Activated CD8-positive, alpha-beta T cell treated with anti-CD3 and anti-CD28 coated beads, Interleukin-2, amount 10 ng/mL, durations not matched to agents 7 days and 5 days (primary cell): ENCODE measurements around the gene PCDHGB3. TPM values are rescaled to one million over a fixed set of nuclear protein-coding genes. Genes with fewer than 3 reads are reported as not detected.
A peak's percentile ranks its signal among the peaks of the same experiment; 100 is the strongest.
"Not testable (repeated sequence)": the region's sequence is repeated elsewhere in the genome, so short reads cannot be mapped to it uniquely, and the experiment has no call there.

Source experiments
- ATAC-seq: fragments of 150-1000 bp; cut with Tn5 transposase; one replicate; pipeline ENCODE4 v1.10.0; 2021; ENCODE audit warnings: moderate library complexity
- CTCF ChIA-PET: fragments of 350-600 bp; sonication (Branson Sonifier 250); formaldehyde crosslinking; loops from one replicate; lab custom pipeline; 2021; ENCODE audit warnings: antibody characterized with exemption; lab: Charles Lee
- POLR2A ChIA-PET: fragments of 350-600 bp; sonication (Branson Sonifier 250); formaldehyde crosslinking; loops from one replicate; lab custom pipeline; 2021; ENCODE audit warnings: antibody characterized with exemption; lab: Charles Lee
- DNase-seq: peaks from one replicate; pipeline ENCODE4 v3.0.0-alpha.2; 2020
- H3K27ac Mint-ChIP-seq: one replicate; pipeline ENCODE4 v1.8.0; 2021; ENCODE audit warnings: mild to moderate bottlenecking, mixed read lengths
- H3K27me3 Mint-ChIP-seq: one replicate; pipeline ENCODE4 v1.8.0; 2021; ENCODE audit warnings: low read depth, mixed read lengths
- H3K36me3 Mint-ChIP-seq: one replicate; pipeline ENCODE4 v1.8.0; 2021; ENCODE audit warnings: low read depth, mixed read lengths
- H3K4me1 Mint-ChIP-seq: one replicate; pipeline ENCODE4 v1.8.0; 2021; ENCODE audit warnings: low read depth, mixed read lengths
- H3K4me3 Mint-ChIP-seq: one replicate; pipeline ENCODE4 v1.8.0; 2021; ENCODE audit warnings: mild to moderate bottlenecking, mixed read lengths
- H3K9me3 Mint-ChIP-seq: one replicate; pipeline ENCODE4 v1.8.0; 2022; ENCODE audit warnings: mixed read lengths; ENCODE audit not compliant: insufficient read depth
- total RNA-seq, 2 experiments: library from RNA; stranded (reverse); gene quantifications; one replicate each; pipeline ENCODE4 v1.2.3, GENCODE V29; 2021

The PCDHGB3 gene
- total RNA-seq, 2 experiments from 2014 or later = 0.16 to 0.26 TPM

GRCh38 chr5:141343242-141343952 lies 26.6 kb upstream of the PCDHGB3 start, which contains the start of gene PCDHGA3:
TSS of gene PCDHGA3 (plus strand) at chr5:141343829. CDS start at chr5:141344034, 205 bp downstream.
- ATAC-seq (no peak), DNase-seq (peak; percentile 47)
- Mint-ChIP-seq H3K4me1 (no peaks in the 10 kb centered on the region), H3K9me3 (peaks cover 11% of the 10 kb centered on the region), H3K27me3 (peaks cover 17% of the 10 kb centered on the region), H3K4me3 (peak within 1 kb of the TSS; percentile 55), H3K27ac (no peak within 1 kb of the TSS), H3K36me3 (peaks cover 10% of the 10 kb centered on the region)
- POLR2A ChIA-PET = no interaction called here
- CTCF ChIA-PET = interaction anchor here (0.7 to 3.4 kb wide), 10 partner anchors 8 to 180 kb away, joined by 3 to 33 read pairs (median 4); partner anchors contain the start of genes PCDHGA12, PCDHGB2, PCDHGB3 and PCDHGB5

- Mint-ChIP-seq H3K9me3 (peaks cover 11% of the 10 kb centered on the region), H3K36me3 (peaks cover 10% of the 10 kb centered on the region), H3K27ac (no peak overlapping the region), H3K4me3 (peak overlapping the region; percentile 55), H3K27me3 (peaks cover 12% of the 10 kb centered on the region), H3K4me1 (no peaks in the 10 kb centered on the region)
- ChIA-PET POLR2A (no interaction called here), CTCF (interaction anchor here (1.1 to 3.4 kb wide), 6 partner anchors 9 to 180 kb away, joined by 3 to 33 read pairs (median 6); partner anchors contain the start of genes PCDHGA12, PCDHGB2, PCDHGB3 and TAF7)
- DNase-seq (no peak), ATAC-seq (no peak)
Measured at GRCh38 chr5:141343953-141344463, 26.0 kb upstream of the PCDHGB3 start.

- DNase-seq (no peak), ATAC-seq (no peak)
- ChIA-PET POLR2A (no interaction called here), CTCF (interaction anchor here (2.2 to 3.4 kb wide), 2 partner anchors 25 to 26 kb away, joined by 6 to 33 read pairs; partner anchors contain the start of genes PCDHGB3 and TAF7)
- peaks cover 8% of the 10 kb centered on the region for H3K36me3 Mint-ChIP-seq
- H3K9me3 Mint-ChIP-seq = peaks cover 7% of the 10 kb centered on the region
- no peak overlapping the region for H3K4me3 Mint-ChIP-seq
- H3K27me3 Mint-ChIP-seq = peaks cover 9% of the 10 kb centered on the region
- no peaks in the 10 kb centered on the region for H3K4me1 Mint-ChIP-seq
- no peak overlapping the region for H3K27ac Mint-ChIP-seq
Measured at GRCh38 chr5:141345327-141345726, 24.7 kb upstream of the PCDHGB3 start.

- H3K4me1 Mint-ChIP-seq, H3K36me3 Mint-ChIP-seq, POLR2A ChIA-PET, H3K27ac Mint-ChIP-seq, DNase-seq, H3K9me3 Mint-ChIP-seq, H3K4me3 Mint-ChIP-seq, ATAC-seq: not testable (repeated sequence)
- CTCF ChIA-PET = interaction anchor here (1.0 kb wide), 1 partner anchor 27 kb away, joined by 3 read pairs; no protein-coding TSS in a partner anchor
- peaks cover 15% of the 10 kb centered on the region for H3K27me3 Mint-ChIP-seq
Measured at GRCh38 chr5:141346017-141346416, 24.0 kb upstream of the PCDHGB3 start.

GRCh38 chr5:141349917-141350619 lies 20.0 kb upstream of the PCDHGB3 start, which contains the start of gene PCDHGB1:
TSS of gene PCDHGB1 (plus strand) at chr5:141350099. CDS start at chr5:141350261, 162 bp downstream.
- Mint-ChIP-seq H3K9me3 (peaks cover 10% of the 10 kb centered on the region), H3K4me1 (no peaks in the 10 kb centered on the region), H3K4me3 (peak within 1 kb of the TSS; percentile 22), H3K36me3 (peaks cover 4% of the 10 kb centered on the region), H3K27ac (no peak within 1 kb of the TSS), H3K27me3 (peaks cover 17% of the 10 kb centered on the region)
- DNase-seq (peak; percentile 58), ATAC-seq (no peak)
- CTCF ChIA-PET = interaction anchor here (0.8 to 2.8 kb wide), 10 partner anchors 10 to 217 kb away, joined by 3 to 8 read pairs (median 6); partner anchors contain the start of genes PCDHB14, PCDHGA11, PCDHGB2 and PCDHGB3
- POLR2A ChIA-PET = no interaction called here

- Mint-ChIP-seq H3K27me3 (peaks cover 24% of the 10 kb centered on the region), H3K27ac (no peak overlapping the region), H3K4me1 (no peaks in the 10 kb centered on the region), H3K36me3 (no peaks in the 10 kb centered on the region), H3K9me3 (peaks cover 5% of the 10 kb centered on the region), H3K4me3 (no peak overlapping the region)
- ATAC-seq (no peak), DNase-seq (no peak)
- POLR2A ChIA-PET = no interaction called here
- CTCF ChIA-PET = interaction anchor here (2.7 kb wide), 1 partner anchor 8 kb away, joined by 8 read pairs; the partner anchor contains the start of gene PCDHGB2
Measured at GRCh38 chr5:141351591-141351990, 18.5 kb upstream of the PCDHGB3 start.

GRCh38 chr5:141354900-141355469 lies 15.1 kb upstream of the PCDHGB3 start, which contains the start of gene PCDHGA4:
TSS of gene PCDHGA4 (plus strand) at chr5:141355021. CDS start at chr5:141355108, 87 bp downstream.
- DNase-seq (no peak), ATAC-seq (no peak)
- Mint-ChIP-seq H3K27ac (no peak within 1 kb of the TSS), H3K4me1 (peaks cover 2% of the 10 kb centered on the region), H3K4me3 (no peak within 1 kb of the TSS), H3K27me3 (peaks cover 31% of the 10 kb centered on the region), H3K36me3 (no peaks in the 10 kb centered on the region), H3K9me3 (peaks cover 6% of the 10 kb centered on the region)
- CTCF ChIA-PET = interaction anchor here (1.0 to 2.0 kb wide), 7 partner anchors 22 to 523 kb away, joined by 3 to 11 read pairs (median 4); partner anchors contain the start of genes PCDHGA10 and TAF7
- POLR2A ChIA-PET = no interaction called here

GRCh38 chr5:141355641-141356040 lies 14.4 kb upstream of the PCDHGB3 start:
- no peak for ATAC-seq
- H3K36me3 Mint-ChIP-seq = peaks cover 5% of the 10 kb centered on the region
- H3K27ac Mint-ChIP-seq = no peak overlapping the region
- peaks cover 28% of the 10 kb centered on the region for H3K27me3 Mint-ChIP-seq
- ChIA-PET POLR2A (no interaction called here), CTCF (interaction anchor here (1.1 to 2.0 kb wide), 6 partner anchors 22 to 208 kb away, joined by 4 to 11 read pairs (median 4); partner anchors contain the start of genes PCDHGA10 and TAF7)
- H3K9me3 Mint-ChIP-seq = peaks cover 12% of the 10 kb centered on the region
- H3K4me1 Mint-ChIP-seq = peaks cover 2% of the 10 kb centered on the region
- no peak overlapping the region for H3K4me3 Mint-ChIP-seq
- no peak for DNase-seq

- H3K4me3 Mint-ChIP-seq = no peak overlapping the region
- DNase-seq (no peak), ATAC-seq (no peak)
- ChIA-PET CTCF (interaction anchor here (1.1 to 2.0 kb wide), 4 partner anchors 23 to 208 kb away, joined by 4 to 11 read pairs (median 6); partner anchors contain the start of gene TAF7), POLR2A (no interaction called here)
- peaks cover 17% of the 10 kb centered on the region for H3K9me3 Mint-ChIP-seq
- H3K27me3 Mint-ChIP-seq = peaks cover 31% of the 10 kb centered on the region
- H3K27ac Mint-ChIP-seq = no peak overlapping the region
- peaks cover 2% of the 10 kb centered on the region for H3K4me1 Mint-ChIP-seq
- H3K36me3 Mint-ChIP-seq = peaks cover 10% of the 10 kb centered on the region
Measured at GRCh38 chr5:141356133-141356532, 13.9 kb upstream of the PCDHGB3 start.

- no peak for DNase-seq
- CTCF ChIA-PET = no interaction called here
- Mint-ChIP-seq H3K36me3 (peaks cover 13% of the 10 kb centered on the region), H3K4me3 (no peak overlapping the region), H3K4me1 (peaks cover 2% of the 10 kb centered on the region), H3K9me3 (peaks cover 22% of the 10 kb centered on the region), H3K27ac (no peak overlapping the region), H3K27me3 (peaks cover 30% of the 10 kb centered on the region)
- POLR2A ChIA-PET = no interaction called here
- no peak for ATAC-seq
Measured at GRCh38 chr5:141356950-141357349, 13.1 kb upstream of the PCDHGB3 start.
